ENCODE data around the gene LSM3.
A peak's percentile ranks its signal among the peaks of the same experiment; 100 is the strongest.

The LSM3 gene

GRCh38 chr3:14183015-14183577 lies 4.5 kb downstream of the LSM3 start:
- DNase-seq (ENCODE audit: low read depth): no peak
- H3K4me3 ChIP-seq (ENCODE audit: low read depth, low read length): no peak overlapping the region

GRCh38 chr3:14186854-14187458 lies 8.3 kb downstream of the LSM3 start:
- no peak overlapping the region for H3K4me3 ChIP-seq (ENCODE audit: low read depth, low read length)
- no peak for DNase-seq (ENCODE audit: low read depth)

DNA sequence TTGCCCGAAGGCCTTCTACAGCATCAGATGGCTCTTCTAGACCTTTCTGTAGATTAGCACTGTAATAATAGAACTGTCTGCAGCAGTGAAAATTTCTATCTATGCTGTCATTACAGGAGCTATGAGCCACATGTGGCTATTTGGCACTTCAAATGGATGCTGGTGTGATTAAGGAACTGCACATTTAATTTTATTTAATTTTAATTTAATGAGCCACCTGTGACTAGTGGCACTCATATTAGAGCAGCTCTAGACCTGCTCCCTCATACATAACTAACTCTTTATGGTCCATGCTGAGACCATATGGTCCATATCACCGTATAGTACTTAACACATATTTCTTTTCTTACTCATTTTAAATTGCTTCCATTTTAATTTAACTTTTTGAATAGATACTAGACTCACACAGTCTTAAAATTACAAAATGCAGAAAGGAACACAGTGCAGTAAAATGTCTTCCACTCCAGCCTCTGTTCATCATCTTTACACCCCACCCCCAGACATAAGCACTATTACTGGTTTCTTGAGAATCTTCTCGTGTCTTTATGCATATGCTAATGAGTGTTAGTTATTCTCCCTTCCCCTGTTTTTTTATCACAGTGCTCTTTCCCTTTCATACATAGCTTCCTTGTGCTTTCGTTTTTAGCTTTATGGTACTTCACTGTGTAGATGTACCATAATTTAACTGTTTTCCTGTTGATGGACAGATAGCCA lies 9.6 kb downstream of the LSM3 start:
- no peak overlapping the region for H3K4me3 ChIP-seq (ENCODE audit: low read depth, low read length)
- DNase-seq (ENCODE audit: low read depth): no peak

- DNase-seq (ENCODE audit: low read depth): no peak
- no peak overlapping the region for H3K4me3 ChIP-seq (ENCODE audit: low read depth, low read length)
These were observed 16.2 kb downstream of the LSM3 start for GRCh38 chr3:14194865-14195264.

DNA sequence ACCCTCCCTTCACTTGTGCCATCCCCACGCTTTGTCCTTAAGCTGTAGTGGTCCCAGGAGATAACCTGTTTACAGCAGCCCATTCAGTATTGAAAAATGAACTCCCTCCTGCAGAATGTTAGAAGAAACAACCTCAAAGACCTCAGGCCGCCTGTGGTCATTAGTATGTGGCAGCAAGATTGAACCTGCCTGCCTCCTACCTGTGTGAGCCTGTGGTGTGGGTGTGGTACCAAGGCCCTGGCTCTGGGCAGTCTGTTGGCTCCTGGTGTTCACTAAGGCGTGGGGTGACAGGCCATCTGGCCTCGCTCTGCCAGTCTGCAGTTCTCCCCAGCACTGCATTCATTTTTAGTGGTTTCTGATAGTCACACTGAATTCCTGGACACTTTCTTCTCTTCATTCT lies 21.0 kb downstream of the LSM3 start:
- no peak for DNase-seq (ENCODE audit: low read depth)
- no peak overlapping the region for H3K4me3 ChIP-seq (ENCODE audit: low read depth, low read length)

GRCh38 chr3:14200276-14200675 lies 21.7 kb downstream of the LSM3 start:
- no peak overlapping the region for H3K4me3 ChIP-seq (ENCODE audit: low read depth, low read length)
- DNase-seq (ENCODE audit: low read depth): no peak

- no peak for DNase-seq (ENCODE audit: low read depth)
- no peak overlapping the region for H3K4me3 ChIP-seq (ENCODE audit: low read depth, low read length)
These were observed 22.2 kb downstream of the LSM3 start for GRCh38 chr3:14200841-14201240.

DNA sequence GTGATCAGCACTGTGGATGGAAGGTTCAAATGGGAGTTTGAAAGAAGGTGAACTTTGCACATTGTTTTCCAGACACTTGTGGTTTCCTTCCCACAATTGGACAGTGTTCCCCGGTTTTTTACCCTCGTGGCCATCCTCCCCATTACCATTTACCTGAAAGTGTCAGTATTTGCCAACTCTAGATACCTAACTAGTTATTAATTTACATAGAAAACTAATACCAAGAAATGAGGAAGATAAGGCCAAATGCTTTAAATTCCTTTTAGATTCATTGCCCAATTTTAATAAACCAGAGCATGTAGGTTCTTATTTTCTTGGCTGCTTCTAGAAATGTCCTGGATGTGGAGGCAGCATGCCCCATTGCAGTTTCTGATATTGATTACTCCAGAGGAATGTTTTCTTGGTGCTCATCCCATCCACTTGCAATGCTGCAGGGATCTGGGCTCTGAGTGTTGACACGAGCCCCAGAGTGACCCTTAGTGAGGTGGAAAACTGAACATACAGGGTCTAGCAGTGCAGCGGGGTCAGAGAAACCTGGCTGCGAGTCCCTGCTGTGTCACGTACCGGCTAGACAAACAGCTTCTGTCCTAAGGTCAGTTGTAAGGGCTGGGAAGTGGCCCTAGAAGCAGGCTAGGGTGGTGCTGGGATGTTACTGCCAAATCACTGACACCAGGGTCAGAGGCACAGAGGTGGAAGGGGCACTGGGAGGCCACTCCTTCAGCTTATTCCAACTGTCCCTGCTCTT lies 23.5 kb downstream of the LSM3 start:
- no peak for DNase-seq (ENCODE audit: low read depth)
- no peak overlapping the region for H3K4me3 ChIP-seq (ENCODE audit: low read depth, low read length)

DNA sequence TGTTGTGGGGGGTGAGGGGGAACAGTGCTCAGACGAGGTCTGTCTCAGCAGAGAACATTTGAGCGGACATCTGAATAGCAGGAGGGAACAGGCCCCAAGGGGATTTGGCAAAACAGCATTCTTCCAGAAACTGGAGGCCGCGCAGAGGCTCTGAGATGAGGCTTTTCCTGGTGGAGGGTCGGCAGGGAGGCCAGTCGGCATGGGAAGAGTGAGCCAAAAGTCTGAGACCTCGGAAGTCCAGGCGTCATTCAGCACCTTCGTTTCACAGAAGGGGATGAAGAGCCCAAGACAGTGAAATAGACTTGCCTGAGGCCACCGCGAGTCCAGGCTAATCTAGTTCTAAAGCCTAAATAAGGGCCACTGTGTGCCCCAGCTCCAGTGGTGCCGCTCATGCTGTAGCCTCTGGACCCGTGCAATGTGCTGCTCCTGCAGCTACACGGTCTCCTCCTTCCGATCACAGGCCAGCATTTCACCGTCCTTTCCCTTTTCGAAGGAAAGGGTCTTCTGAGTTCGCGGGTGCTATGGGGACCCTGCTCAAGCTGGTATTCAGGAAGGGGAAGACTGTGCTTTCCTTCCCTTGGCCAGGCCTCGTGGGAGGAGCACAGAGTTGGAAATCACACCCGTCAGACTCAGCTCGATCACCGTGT lies 24.4 kb downstream of the LSM3 start:
- DNase-seq (ENCODE audit: low read depth): no peak

GRCh38 chr3:14203521-14204079 lies 25.0 kb downstream of the LSM3 start:
- peak; percentile 45 for DNase-seq (ENCODE audit: low read depth)
- no peak overlapping the region for H3K4me3 ChIP-seq (ENCODE audit: low read depth, low read length)

More for the DNA sequence above, 24.4 kb downstream of the LSM3 start:
- no peak overlapping the region for H3K4me3 ChIP-seq (ENCODE audit: low read depth, low read length)

DNA sequence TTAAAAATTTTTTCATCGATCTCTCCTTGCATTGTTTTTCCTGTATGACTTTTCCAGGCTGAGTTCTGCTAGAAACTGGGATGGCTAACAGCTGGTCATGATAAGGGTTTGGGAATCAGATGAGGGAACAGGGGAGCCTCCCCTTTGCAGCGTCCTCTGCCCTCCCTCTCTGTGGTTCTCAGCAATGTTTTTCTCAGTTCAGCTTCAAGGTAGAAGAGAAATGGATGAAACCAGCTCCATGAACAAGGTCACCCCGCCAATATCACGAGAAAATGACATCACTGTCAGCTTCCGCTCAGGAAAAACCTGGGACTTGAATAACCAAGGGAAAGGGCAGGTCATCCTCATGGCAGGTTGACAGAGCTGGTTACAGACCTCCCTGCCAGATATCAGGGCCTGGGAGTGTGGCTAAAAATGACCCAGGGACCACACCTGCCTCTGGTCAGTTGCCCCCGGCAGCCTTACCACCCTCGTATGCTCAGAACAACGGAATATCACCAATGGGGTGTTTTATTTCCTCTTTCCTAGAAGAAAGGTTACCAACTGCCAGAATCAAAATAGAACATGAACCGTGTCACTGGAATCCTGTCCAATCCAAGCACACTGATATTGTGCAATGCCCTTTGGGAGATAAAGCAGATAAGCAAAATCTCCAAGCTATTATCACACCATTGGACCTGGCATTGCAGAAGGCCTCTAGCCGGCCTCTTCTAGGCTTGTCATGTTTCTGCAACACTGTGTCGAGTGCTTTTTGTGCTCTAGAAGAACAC lies 26.1 kb downstream of the LSM3 start:
- DNase-seq (ENCODE audit: low read depth): no peak
- H3K4me3 ChIP-seq (ENCODE audit: low read depth, low read length): no peak overlapping the region

- DNase-seq (ENCODE audit: low read depth): no peak
- H3K4me3 ChIP-seq (ENCODE audit: low read depth, low read length): no peak overlapping the region
These were observed 28.0 kb downstream of the LSM3 start for GRCh38 chr3:14206548-14207177.

GRCh38 chr3:14208168-14208567 lies 29.6 kb downstream of the LSM3 start:
- H3K4me3 ChIP-seq (ENCODE audit: low read depth, low read length): no peak overlapping the region
- no peak for DNase-seq (ENCODE audit: low read depth)

GRCh38 chr3:14208977-14209394 lies 30.4 kb downstream of the LSM3 start:
- H3K4me3 ChIP-seq (ENCODE audit: low read depth, low read length): no peak overlapping the region
- no peak for DNase-seq (ENCODE audit: low read depth)

DNA sequence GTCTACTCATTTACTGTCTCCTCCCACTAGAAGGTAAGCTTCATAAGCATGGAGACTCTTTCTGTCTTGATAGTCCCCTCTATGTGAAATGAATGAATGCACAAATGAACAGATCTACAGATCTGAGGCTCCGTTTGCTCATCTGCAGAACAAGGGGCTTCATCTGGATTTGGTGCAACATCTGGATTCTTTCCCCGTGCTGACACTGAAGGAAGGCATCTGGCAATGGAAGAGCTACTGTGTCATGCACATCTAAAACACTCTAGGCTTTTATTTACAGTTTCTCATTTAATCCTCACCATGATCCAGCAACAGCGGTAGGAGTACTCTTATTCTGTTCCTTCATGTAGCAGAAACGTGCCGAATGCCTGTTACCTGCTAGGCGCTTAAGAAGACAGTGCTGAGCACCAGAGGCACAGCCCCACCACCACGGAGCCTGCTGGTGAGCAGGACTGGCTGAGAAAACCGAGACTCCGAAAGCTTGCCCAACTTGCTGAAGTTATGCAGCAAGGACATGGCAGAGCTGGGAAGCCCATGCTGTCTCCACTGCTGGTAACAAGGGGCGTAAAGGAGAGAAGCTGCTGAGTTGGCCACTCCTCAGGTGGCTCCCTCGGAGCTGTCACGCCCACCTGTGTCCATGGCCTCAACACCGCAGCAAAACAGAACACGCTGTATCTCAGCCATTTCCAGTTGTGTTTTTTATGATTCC lies 31.1 kb downstream of the LSM3 start:
- H3K4me3 ChIP-seq (ENCODE audit: low read depth, low read length): no peak overlapping the region
- DNase-seq (ENCODE audit: low read depth): no peak

DNA sequence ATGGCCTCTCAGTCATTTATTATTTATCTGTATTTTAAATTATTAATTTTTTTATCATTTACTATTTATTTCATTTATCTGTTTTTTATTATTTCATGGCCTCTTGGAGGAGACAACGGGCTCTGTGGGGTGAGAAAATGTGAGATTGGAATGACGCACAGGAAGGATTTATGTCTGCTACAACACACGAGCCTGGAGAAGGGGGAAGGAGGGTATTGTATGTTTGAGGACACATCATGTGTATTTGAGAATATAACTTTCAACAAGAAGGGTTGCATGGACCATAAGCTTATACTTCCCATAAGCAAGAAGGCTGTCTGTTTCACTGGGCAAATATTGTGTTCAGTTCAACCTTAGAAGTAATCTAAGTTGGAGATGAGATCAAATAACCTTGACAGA lies 31.7 kb downstream of the LSM3 start:
- no peak for DNase-seq (ENCODE audit: low read depth)

DNA sequence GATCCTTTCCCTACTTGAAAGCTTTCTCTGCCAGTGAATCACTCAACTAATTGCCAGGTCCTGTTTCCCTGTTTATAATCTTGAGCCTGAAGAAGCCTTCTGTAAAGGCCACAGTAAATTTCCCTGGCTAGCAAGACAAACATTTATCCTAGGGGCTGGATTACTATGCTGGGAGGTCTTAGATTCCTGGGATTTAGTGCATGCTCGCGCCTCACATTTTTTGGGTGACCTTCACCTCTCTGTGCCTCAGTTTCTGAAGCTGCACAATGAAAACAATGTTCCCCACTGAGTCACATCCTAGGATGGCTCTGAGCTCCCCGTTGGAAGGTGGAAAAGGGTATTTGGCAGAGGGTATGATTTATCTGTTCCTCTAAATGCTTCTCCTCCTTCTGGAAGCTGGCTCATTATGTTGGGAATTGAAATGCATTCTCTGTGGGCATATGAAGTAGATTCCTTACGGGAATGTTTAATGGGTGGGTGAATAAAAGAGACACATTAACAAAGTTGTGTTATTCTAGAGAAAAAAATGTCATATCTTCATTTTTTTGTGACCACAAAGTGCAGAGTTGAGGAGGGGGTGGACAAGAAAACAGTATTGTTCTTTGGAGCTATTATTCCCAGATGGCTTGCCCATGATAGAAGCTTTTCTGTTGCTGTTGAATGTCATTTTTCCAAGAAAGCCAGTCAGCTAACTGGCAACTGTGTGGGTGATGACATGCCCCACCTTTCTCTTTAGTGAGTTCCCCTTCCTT lies 32.4 kb downstream of the LSM3 start:
- no peak overlapping the region for H3K4me3 ChIP-seq (ENCODE audit: low read depth, low read length)
- DNase-seq (ENCODE audit: low read depth): peak; percentile 79

More for the DNA sequence above, 31.7 kb downstream of the LSM3 start:
- no peak overlapping the region for H3K4me3 ChIP-seq (ENCODE audit: low read depth, low read length)
